ES-I3 (cell line): ENCODE data around the gene MEIS1.

ENCODE experiments used
- H3K36me3 ChIP-seq: 2 replicates; pipeline ENCODE4 v1.6.1; 2013; ENCODE audit warnings: mild to moderate bottlenecking, low read length, control low read depth, moderate library complexity; ENCODE audit not compliant: insufficient read depth
- H3K4me1 ChIP-seq: 2 replicates; pipeline ENCODE4 v1.6.1; 2013; ENCODE audit warnings: mild to moderate bottlenecking, control low read depth, low read length; ENCODE audit not compliant: insufficient read depth
- H3K9ac ChIP-seq: 2 replicates; pipeline ENCODE4 v1.6.1; 2013; ENCODE audit warnings: low read depth, mild to moderate bottlenecking, low read length, moderate library complexity
- H3K9me3 ChIP-seq: 2 replicates; pipeline ENCODE4 v1.6.1; 2013; ENCODE audit warnings: mild to moderate bottlenecking, low read length, moderate library complexity; ENCODE audit not compliant: control insufficient read depth, insufficient read depth

MEIS1 gene

DNA sequence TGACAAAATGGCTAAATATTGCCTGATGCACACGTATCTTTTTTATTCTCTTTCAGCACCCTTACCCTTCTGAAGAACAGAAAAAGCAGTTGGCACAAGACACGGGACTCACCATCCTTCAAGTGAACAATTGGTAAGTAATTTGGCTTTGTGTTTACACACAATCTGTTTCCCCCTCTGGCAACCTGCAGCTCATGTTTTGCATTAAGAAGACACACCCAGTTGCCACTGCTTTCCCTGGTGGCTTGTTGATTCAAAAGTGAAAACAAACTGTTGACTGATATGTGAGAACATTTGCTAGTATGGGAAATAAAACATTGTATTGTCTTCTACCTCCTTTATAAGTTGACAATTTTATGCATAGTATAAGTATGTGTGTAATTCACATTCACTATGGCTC, 113.0 kb downstream of the MEIS1 start:
- no peak overlapping the region for H3K9ac ChIP-seq
- no peaks in the 10 kb centered on the region for H3K9me3 ChIP-seq
- H3K36me3 ChIP-seq = no peaks in the 10 kb centered on the region
- peaks cover 8% of the 10 kb centered on the region; the same call in 1 of the 2 replicates for H3K4me1 ChIP-seq

DNA sequence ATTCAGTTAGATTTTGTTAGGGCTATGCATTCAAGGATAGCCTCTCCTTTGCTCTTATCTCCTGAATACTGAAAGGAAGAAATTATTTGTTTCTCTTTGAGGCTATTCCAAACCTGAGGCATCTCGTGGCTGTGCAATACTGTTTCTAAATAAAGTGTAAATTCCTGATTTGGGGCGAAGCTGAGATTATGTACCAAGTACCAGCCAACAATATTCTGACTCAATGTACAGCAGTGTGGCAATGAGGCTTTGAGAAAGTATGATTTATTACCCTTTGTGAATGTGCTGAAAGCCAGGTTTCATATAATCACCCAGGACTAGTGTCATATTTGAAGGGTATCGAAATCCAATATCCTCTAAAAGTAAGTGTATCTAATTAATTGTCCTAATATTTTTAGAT, 113.5 kb downstream of the MEIS1 start:
- no peak overlapping the region for H3K9ac ChIP-seq
- H3K4me1 ChIP-seq = peaks cover 6% of the 10 kb centered on the region; the same call in 1 of the 2 replicates
- H3K36me3 ChIP-seq = no peaks in the 10 kb centered on the region
- H3K9me3 ChIP-seq = no peaks in the 10 kb centered on the region

DNA sequence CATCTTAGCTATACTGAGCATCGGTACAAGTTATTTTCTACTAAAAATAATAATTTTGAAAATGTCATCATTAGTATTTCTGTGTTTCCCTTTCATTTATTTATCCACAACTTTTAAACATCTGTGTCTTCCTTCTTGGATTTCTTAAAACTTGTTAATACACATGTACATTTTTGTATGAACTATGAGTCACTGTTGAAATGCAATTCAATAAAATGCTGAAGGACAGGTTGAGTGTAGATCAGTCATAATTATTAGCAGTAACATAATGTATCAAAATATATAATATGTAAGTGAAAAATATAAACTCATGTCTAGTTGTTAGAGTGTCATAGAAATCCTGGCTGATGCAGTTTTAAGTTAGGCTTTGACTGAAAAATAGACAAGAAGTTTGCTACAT, 115.9 kb downstream of the MEIS1 start:
- H3K4me1 ChIP-seq = no peaks in the 10 kb centered on the region; the same call in none of the 2 replicates
- no peak overlapping the region for H3K9ac ChIP-seq
- H3K9me3 ChIP-seq = no peaks in the 10 kb centered on the region
- H3K36me3 ChIP-seq = no peaks in the 10 kb centered on the region

DNA sequence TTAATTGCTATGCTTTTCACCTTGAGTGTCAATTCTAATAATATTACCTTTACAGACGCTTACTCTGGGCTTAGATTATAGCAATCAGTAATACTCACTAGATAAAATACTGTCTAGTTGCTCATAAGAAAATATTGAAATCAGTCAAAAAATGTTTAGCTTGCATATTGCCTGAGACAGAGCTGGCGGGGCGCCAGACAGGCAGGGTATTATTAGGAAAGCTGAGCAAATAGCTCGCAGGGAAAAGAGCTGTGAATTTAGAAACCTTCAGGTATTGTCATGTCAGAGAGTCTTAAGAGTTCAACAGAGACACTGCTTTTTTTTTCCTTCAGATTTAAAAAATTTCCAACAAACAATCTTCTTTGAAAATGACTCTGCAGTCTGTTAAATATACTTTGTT, 118.4 kb downstream of the MEIS1 start:
- H3K4me1 ChIP-seq = no peaks in the 10 kb centered on the region; the same call in 1 of the 2 replicates
- no peak overlapping the region for H3K9ac ChIP-seq
- no peaks in the 10 kb centered on the region for H3K36me3 ChIP-seq
- H3K9me3 ChIP-seq = no peaks in the 10 kb centered on the region

DNA sequence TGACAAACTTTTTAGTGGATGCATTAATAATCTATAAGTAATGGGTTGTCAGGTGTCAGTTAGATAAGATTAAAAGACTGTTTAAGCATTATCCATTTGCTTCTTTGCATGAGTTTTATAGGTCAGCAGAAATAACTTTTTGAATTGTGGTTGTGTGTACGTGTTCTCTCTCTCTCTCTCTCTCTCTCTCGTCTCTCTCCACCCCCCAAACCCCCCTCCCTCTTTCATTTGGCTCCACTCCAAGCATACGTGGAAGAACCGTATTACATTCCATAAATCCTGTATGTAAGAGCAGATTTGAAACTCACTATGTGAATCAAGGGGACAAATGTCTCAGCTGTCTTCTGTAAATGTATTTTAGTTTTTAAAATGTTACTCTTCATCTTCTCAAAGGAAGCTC, 120.2 kb downstream of the MEIS1 start:
- Histone ChIP-seq H3K4me1 (no peaks in the 10 kb centered on the region; the same call in 1 of the 2 replicates), H3K36me3 (no peaks in the 10 kb centered on the region), H3K9me3 (no peaks in the 10 kb centered on the region), H3K9ac (no peak overlapping the region)

DNA sequence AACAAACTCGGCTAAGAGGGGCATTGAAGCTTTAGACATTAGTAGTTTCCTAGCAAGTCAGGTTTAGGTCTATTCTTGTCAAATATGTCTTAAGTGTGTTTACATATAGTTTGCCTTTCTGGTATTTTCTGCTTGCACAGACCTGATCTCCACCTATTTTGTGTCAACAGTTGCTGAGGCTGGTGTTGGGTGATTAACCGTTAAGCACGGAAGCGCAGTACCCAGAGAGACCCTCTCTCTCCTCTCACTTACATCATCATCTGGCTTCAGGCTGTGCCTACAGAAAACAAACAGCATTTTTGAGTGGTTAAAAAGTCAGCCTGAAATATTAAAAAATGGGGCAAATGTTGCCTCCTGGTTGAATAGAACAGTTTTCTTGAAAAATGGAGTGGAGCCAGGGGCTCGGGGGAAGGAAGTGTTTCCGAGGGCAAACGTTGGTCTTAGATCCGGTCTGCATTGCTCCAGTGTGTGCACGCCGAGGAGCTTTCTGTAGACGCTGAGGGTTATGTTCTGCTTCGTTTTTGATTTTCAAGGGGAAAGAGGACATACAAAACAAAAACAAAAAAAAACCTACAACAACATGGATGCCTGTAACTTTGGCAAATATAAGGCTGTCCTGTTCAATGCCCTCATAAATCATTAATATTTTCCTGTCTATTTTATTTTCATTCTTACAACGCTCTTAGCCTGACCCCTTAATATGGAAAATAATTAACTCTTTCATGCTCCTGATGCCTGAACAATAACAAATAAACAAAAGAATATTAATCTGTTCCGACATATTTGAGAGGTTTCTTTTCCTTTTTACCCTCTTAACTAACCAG, 120.8 kb downstream of the MEIS1 start:
- Histone ChIP-seq H3K36me3 (no peaks in the 10 kb centered on the region), H3K9me3 (no peaks in the 10 kb centered on the region), H3K4me1 (no peaks in the 10 kb centered on the region; the same call in 1 of the 2 replicates), H3K9ac (no peak overlapping the region)

DNA sequence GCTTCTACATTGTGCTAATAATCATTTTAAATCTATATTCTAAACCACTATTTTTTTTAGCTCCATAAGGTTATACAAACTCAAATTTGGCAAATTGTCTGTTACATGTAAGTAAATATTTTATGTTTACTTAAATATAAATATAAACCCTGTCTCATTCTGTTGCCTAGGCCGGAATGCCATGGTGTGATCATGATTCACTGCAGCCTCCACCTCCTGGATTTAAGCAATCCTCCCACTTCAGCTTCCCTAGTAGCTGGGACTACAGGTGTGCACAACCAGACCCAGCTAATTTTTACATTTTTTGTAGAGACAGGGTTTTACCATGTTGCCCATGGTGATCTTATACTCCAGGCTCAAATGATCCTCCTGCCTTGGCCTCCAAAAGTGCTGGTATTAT, 124.7 kb downstream of the MEIS1 start:
- Histone ChIP-seq H3K9me3 (no peaks in the 10 kb centered on the region), H3K9ac (no peak overlapping the region), H3K36me3 (no peaks in the 10 kb centered on the region), H3K4me1 (peaks cover 7% of the 10 kb centered on the region)

DNA sequence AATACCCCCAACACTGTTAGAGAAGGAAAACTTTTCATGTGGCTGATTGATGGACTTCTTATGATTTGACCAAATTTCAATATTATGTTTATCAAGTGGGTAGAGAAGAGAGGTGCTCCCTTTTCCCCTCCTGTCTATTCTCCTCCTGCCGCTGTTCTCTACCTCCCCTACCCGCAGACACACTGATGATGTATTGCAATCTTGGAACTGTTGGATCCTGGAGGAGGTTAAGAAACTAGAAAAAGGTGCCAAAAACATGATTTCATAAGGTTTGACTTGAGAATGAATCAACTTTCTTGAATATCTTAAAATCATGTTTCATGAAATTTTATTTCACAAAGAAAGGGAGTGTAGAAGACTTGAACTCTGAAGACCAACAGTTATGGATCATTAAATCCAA, 125.8 kb downstream of the MEIS1 start:
- Histone ChIP-seq H3K36me3 (no peaks in the 10 kb centered on the region), H3K4me1 (peaks cover 7% of the 10 kb centered on the region), H3K9ac (no peak overlapping the region), H3K9me3 (no peaks in the 10 kb centered on the region)

DNA sequence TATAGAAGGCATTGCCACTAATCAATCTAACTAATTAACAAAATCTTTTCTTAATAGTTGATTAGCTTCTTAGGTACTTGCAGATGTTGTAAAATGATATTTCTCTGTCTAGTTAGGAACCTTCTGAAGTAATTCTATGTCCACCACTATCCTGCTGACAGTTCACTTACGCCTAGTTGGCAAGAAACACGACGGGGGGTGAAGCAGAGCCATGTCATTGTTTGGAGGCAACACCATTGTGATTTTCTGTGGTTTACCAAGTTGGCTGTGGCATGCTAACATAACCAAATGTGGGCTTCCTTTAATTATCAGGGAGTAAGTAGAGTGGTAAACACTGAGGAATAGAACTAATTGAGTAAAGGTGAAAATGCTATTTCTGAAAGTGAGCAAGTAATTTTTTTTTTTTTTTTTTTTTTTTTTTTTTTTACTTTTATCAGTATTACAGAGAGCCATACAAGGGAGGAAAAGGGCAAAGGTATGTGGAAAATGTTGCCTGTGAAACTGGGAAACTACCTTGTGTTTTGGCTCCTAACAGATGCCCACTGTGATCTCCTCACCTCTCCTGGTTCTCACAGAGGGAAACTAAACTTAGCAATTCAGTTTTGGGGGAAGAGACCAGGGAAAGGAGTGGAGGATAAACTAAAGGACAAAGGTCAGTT, 126.8 kb downstream of the MEIS1 start:
- Histone ChIP-seq H3K4me1 (peaks cover 7% of the 10 kb centered on the region; the same call in 1 of the 2 replicates), H3K9ac (no peak overlapping the region), H3K9me3 (no peaks in the 10 kb centered on the region), H3K36me3 (no peaks in the 10 kb centered on the region)

DNA sequence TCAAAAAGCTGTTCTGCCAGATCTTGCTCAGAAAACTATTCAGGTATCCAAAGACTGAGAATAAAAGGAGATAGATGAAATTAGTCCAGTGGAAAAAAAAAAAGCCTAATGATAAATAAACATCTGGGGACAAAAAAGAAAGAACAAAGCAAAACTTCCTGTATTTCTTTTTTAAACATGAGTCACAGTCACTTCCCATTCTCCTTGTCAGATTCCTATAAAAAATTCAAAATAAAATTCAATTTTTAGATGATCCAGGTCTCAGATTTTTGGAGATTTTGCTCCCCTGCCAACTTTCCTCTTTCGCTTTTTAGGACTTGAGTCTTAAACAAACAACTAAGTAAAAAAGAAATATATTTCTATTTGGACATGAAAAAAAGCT, 127.4 kb downstream of the MEIS1 start:
- Histone ChIP-seq H3K36me3 (no peaks in the 10 kb centered on the region), H3K9ac (no peak overlapping the region), H3K4me1 (peaks cover 7% of the 10 kb centered on the region; the same call in 1 of the 2 replicates), H3K9me3 (no peaks in the 10 kb centered on the region)

DNA sequence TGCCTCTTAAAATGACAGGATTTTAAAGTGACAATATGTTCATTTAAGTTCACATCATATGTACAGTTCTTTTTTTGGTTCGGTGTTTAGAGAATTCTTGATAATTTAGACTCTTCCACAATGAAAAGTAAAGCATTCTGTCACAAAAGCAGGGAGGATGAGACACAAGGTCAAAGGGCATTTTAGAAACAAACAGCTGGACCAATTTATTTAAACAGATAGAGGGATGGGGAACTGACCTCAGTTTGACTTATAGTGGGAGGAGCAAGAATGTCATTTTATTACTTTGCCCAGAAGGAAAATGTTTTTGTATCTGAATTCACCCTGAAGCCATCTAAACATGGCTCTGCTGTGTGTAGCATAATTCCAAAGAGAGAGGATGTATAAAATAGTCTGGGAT, 128.5 kb downstream of the MEIS1 start:
- Histone ChIP-seq H3K9me3 (no peaks in the 10 kb centered on the region), H3K36me3 (no peaks in the 10 kb centered on the region), H3K4me1 (peaks cover 7% of the 10 kb centered on the region; the same call in 1 of the 2 replicates), H3K9ac (no peak overlapping the region)

DNA sequence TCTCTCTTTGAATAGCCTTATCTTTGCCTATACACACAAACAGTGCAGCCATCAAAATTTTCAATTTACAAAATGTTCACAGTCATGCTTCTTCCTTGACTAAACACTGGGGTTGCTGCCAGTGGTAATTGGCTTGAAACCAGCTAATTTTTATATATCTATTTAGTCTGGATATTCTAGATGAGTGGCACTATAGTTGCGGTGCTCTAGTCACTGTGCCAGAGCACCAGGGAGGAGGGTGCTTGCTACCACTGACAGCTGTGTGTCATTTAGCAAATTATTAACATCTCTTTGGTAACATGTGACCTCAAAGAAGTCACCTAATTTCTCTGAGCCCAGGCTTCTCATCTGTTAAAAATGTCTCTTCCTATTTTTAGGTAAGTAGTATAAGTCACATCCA, 130.4 kb downstream of the MEIS1 start:
- Histone ChIP-seq H3K9ac (no peak overlapping the region), H3K9me3 (no peaks in the 10 kb centered on the region), H3K36me3 (no peaks in the 10 kb centered on the region), H3K4me1 (peaks cover 19% of the 10 kb centered on the region)

DNA sequence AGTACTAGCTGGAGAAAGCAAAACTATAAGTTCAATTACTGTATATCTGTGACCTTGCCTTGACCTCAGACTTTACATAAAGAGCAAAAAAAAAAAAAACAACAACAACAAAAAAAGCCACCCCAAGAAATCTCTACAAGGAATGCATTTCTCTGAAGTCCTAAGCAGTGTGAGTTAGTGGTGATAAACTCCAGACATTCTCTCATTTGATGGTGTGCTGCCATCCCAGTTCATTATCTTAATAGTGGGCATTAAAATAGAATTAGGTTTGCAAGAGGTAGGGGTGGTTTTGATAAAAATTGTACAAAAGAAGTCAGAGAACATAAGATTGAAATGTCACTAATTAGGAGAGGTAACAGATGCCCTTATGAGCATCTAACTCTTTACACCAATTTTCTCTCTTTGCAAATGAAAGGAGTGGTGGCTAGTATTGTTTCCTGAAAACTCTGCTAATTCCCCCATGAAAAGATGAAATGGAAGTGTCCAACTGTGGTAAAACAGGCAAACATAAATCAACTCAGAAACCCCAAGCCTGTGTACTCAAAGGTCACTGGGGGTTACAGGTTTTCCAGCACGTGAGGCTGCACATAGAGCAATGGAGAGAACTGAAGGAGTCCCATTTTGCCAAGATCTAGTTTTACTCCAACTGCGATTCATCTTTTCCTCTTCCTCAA, 131.9 kb downstream of the MEIS1 start:
- no peaks in the 10 kb centered on the region for H3K36me3 ChIP-seq

DNA sequence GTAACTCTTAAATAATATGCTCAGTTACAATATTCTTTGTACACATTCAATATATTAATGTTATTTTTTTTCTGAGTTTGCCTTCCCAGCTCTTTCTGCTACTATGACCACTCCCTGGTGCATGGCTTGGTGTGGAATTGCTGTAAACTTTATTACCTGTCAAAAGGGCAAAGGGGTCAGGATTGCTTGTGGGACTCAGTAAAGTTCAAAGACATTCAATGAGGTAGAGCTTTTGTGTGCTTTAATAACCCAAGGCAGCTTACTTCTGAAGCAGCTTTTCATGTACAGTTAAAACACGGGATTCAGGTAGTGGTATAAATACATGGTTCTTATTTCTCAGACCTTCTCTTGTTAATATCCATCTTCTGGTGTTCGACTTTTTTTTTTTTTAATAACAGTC, 132.8 kb downstream of the MEIS1 start:
- H3K4me1 ChIP-seq = peaks cover 24% of the 10 kb centered on the region
- no peak overlapping the region for H3K9ac ChIP-seq
- H3K9me3 ChIP-seq = no peaks in the 10 kb centered on the region
- no peaks in the 10 kb centered on the region for H3K36me3 ChIP-seq

More for the DNA sequence above, 131.9 kb downstream of the MEIS1 start:
- Histone ChIP-seq H3K9me3 (no peaks in the 10 kb centered on the region), H3K4me1 (peaks cover 21% of the 10 kb centered on the region), H3K9ac (no peak overlapping the region)
